Omental fat pad (tissue), 4 donors: ENCODE results near the gene HNF1A. TPM values are rescaled to one million over a fixed set of nuclear protein-coding genes. Genes with fewer than 3 reads are reported as not detected.

Experiments used
- ATAC-seq: fragments of 150-250 bp; one replicate; pipeline ENCODE4 v1.9.1; 2016; ENCODE audit warnings: mild to moderate bottlenecking, moderate library complexity; ENCODE audit not compliant: low FRiP score
- DNase-seq: peaks from one replicate; pipeline ENCODE4 v3.0.0-alpha.2; 2019; ENCODE audit warnings: low spot score
- total RNA-seq, 4 donors: library from RNA; depleted of rRNA; stranded (reverse); fragments of >200 nt; gene quantifications; one replicate each; pipeline ENCODE4 v1.1.0, GENCODE V29; 2016
- TF ChIP-seq, protein P1 (sequence below), 3 donors: fragments of 450-650 bp; IDR thresholded peaks; one replicate each; pipeline ENCODE4 v1.5.1; 2016 to 2017; ENCODE audit warnings: antibody characterized with exemption in 3 of 3, mild to moderate bottlenecking in 3 of 3, moderate library complexity in 2 of 3

HNF1A gene
- total RNA-seq, 4 donors from 2014 or later: not detected

GRCh38 chr12:121010860-121011259, 32.5 kb downstream of the HNF1A start:
- ATAC-seq (no peak), DNase-seq (no peak)
- TF ChIP-seq, protein P1, sequence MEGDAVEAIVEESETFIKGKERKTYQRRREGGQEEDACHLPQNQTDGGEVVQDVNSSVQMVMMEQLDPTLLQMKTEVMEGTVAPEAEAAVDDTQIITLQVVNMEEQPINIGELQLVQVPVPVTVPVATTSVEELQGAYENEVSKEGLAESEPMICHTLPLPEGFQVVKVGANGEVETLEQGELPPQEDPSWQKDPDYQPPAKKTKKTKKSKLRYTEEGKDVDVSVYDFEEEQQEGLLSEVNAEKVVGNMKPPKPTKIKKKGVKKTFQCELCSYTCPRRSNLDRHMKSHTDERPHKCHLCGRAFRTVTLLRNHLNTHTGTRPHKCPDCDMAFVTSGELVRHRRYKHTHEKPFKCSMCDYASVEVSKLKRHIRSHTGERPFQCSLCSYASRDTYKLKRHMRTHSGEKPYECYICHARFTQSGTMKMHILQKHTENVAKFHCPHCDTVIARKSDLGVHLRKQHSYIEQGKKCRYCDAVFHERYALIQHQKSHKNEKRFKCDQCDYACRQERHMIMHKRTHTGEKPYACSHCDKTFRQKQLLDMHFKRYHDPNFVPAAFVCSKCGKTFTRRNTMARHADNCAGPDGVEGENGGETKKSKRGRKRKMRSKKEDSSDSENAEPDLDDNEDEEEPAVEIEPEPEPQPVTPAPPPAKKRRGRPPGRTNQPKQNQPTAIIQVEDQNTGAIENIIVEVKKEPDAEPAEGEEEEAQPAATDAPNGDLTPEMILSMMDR (IDR thresholded peaks at IDR 0.05): no peak

GRCh38 chr12:121011820-121012219, 33.5 kb downstream of the HNF1A start:
- ATAC-seq: no peak
- TF ChIP-seq, protein P1 (IDR thresholded peaks at IDR 0.05): no peak
- no peak for DNase-seq

GRCh38 chr12:121013715-121014114, 35.4 kb downstream of the HNF1A start:
- no peak for ATAC-seq
- TF ChIP-seq, protein P1 (IDR thresholded peaks at IDR 0.05): no peak
- no peak for DNase-seq

- DNase-seq (peak; percentile 87), ATAC-seq (peak; percentile 97)
- TF ChIP-seq, protein P1 (IDR thresholded peaks at IDR 0.05): no peak
These were observed 37.8 kb downstream of the HNF1A start, which contains the start of gene C12orf43 for GRCh38 chr12:121015825-121016766. Gene C12orf43 (minus strand): TSS chr12:121016487. CDS start chr12:121016474, 13 bp downstream.

GRCh38 chr12:121017966-121018491, 39.7 kb downstream of the HNF1A start:
- no peak for DNase-seq
- TF ChIP-seq, protein P1 (IDR thresholded peaks at IDR 0.05): no peak
- no peak for ATAC-seq

- ATAC-seq (no peak), DNase-seq (no peak)
- TF ChIP-seq, protein P1 (IDR thresholded peaks at IDR 0.05): no peak
These were observed 40.7 kb downstream of the HNF1A start for GRCh38 chr12:121018860-121019617.
